K562 (cell line): ENCODE measurements around the gene HP1BP3. TPM values are rescaled to one million over a fixed set of nuclear protein-coding genes. Genes with fewer than 3 reads are reported as not detected.

Source experiments
- BDP1 ChIP-seq: IDR thresholded peaks from 3 replicates; pipeline ENCODE4 v1.6.1; 2011; ENCODE audit not compliant: insufficient read length, insufficient read depth
- CSDE1 ChIP-seq, 2 experiments: fragments of 450-650 bp; IDR thresholded peaks; 2 replicates each; pipeline ENCODE4 v1.6.1; 2016; ENCODE audit warnings: mild to moderate bottlenecking in 1 of 2
- CTBP1 ChIP-seq: fragments of 450-650 bp; IDR thresholded peaks from 2 replicates; pipeline ENCODE4 v1.6.1; 2016; ENCODE audit warnings: borderline replicate concordance
- GATAD2B ChIP-seq: fragments of 450-650 bp; IDR thresholded peaks from 2 replicates; pipeline ENCODE4 v1.6.1; 2017; ENCODE audit warnings: mild to moderate bottlenecking, borderline replicate concordance
- HDAC3 ChIP-seq: fragments of 450-650 bp; IDR thresholded peaks from 2 replicates; pipeline ENCODE4 v1.6.1; 2018; ENCODE audit warnings: borderline replicate concordance, mild to moderate bottlenecking, moderate library complexity; ENCODE audit not compliant: partially characterized antibody
- KDM5B ChIP-seq: fragments of 200-600 bp; sonication (generic); IDR thresholded peaks from 2 replicates; pipeline ENCODE4 v1.6.1; 2012; ENCODE audit warnings: low read depth, mild to moderate bottlenecking, moderate library complexity, low read length, control low read depth, inconsistent platforms; ENCODE audit not compliant: insufficient replicate concordance
- NR2F6 ChIP-seq: fragments of 450-650 bp; formaldehyde crosslinking; IDR thresholded peaks from 2 replicates; pipeline ENCODE4 v1.4.0; 2020; ENCODE audit warnings: mild to moderate bottlenecking
- POLR2AphosphoS5 ChIP-seq: IDR thresholded peaks from 2 replicates; pipeline ENCODE4 v1.6.1; 2011; ENCODE audit warnings: mild to moderate bottlenecking, low read depth, low read length, moderate library complexity; ENCODE audit not compliant: control insufficient read depth, insufficient read depth
- SIN3A ChIP-seq, 2 experiments: fragments of 150-350 bp in 1 of 2; IDR thresholded peaks; 2 replicates each; pipeline ENCODE4 v1.6.1; 2011 to 2016; ENCODE audit warnings: borderline replicate concordance in 2 of 2, low read depth in 2 of 2, low read length in 2 of 2, mild to moderate bottlenecking in 2 of 2, moderate library complexity in 2 of 2; ENCODE audit not compliant: control insufficient read depth in 1 of 2
- SMAD3 ChIP-seq: fragments of 450-650 bp; formaldehyde crosslinking; conservative IDR thresholded peaks from 2 replicates; pipeline ENCODE4 v1.4.0; 2020; ENCODE audit warnings: mild to moderate bottlenecking
- SOX6 ChIP-seq: fragments of 450-650 bp; IDR thresholded peaks from 2 replicates; pipeline ENCODE4 v1.6.1; 2014; ENCODE audit warnings: mild to moderate bottlenecking
- ZBTB17 ChIP-seq: fragments of 450-650 bp; formaldehyde crosslinking; IDR thresholded peaks from 2 replicates; pipeline ENCODE4 v1.4.0; 2020; ENCODE audit warnings: mild to moderate bottlenecking
- ZNF124 ChIP-seq: sonication (generic); formaldehyde crosslinking; IDR thresholded peaks from 2 replicates; pipeline ENCODE4 v1.8.1; 2022; ENCODE audit warnings: missing genetic modification reagents
- ZNF23 ChIP-seq: fragments of 250-450 bp; sonication (Bioruptor Pico); IDR thresholded peaks from 2 replicates; pipeline ENCODE4 v1.4.0; 2020; ENCODE audit warnings: mild to moderate bottlenecking
- ZNF695 ChIP-seq: fragments of 450-650 bp; formaldehyde crosslinking; IDR thresholded peaks from 2 replicates; pipeline ENCODE4 v1.4.0; 2020; ENCODE audit warnings: mild to moderate bottlenecking, moderate library complexity
- ZNF780A ChIP-seq: fragments of 250-450 bp; sonication (Bioruptor Pico); IDR thresholded peaks from 2 replicates; pipeline ENCODE4 v1.5.0; 2021; ENCODE audit warnings: mild to moderate bottlenecking
- polyA plus RNA-seq, 8 experiments: library from polyadenylated mRNA; depleted of rRNA in 4 of 8; stranded (reverse) in 5 of 8; unstranded in 3 of 8; fragments of >200 nt; fragmentation: Nextera tagmentation in 2 of 8; fragmentation: Illumina TruSeq in 1 of 8; extraction: Ambion mirVana in 2 of 8; extraction: Trizol in 1 of 8; gene quantifications; 2 replicates each; pipeline versions ENCODE4 v1.2.1 to v1.2.3, GENCODE V29; 2011 to 2014; ENCODE audit warnings: inconsistent platforms in 1 of 8, missing spikeins in 1 of 8
- total RNA-seq, 7 experiments: library from RNA; depleted of rRNA in 6 of 7; stranded (reverse); fragments of >200 nt in 6 of 7; fragmentation: Illumina TruSeq in 2 of 7; extraction: Trizol in 2 of 7; gene quantifications; 2 replicates each; pipeline versions ENCODE4 v1.2.1 to v1.2.3, GENCODE V29; 2011 to 2021; ENCODE audit warnings: low replicate concordance in 1 of 7
- TF ChIP-seq, protein P1 (sequence below), 2 experiments: fragments of 450-650 bp in 1 of 2; sonication (generic) in 1 of 2; formaldehyde crosslinking in 1 of 2; IDR thresholded peaks; 2 replicates each; pipeline versions ENCODE4 v1.7.1 to v1.9.0; 2016 to 2022; ENCODE audit warnings: inconsistent platforms in 1 of 2, mild to moderate bottlenecking in 1 of 2, missing genetic modification reagents in 1 of 2
- TF ChIP-seq, protein P2 (sequence below): fragments of 250-450 bp; sonication (Bioruptor Pico); IDR thresholded peaks from 2 replicates; pipeline ENCODE4 v1.8.0; 2021; ENCODE audit warnings: mild to moderate bottlenecking, moderate library complexity

HP1BP3 gene
- total and polyA plus RNA-seq, 9 of the 15 experiments (the other 6 are each of a cell fraction or from before 2014, with no cell fraction given): 57.3 to 513 (median 240) TPM

DNA sequence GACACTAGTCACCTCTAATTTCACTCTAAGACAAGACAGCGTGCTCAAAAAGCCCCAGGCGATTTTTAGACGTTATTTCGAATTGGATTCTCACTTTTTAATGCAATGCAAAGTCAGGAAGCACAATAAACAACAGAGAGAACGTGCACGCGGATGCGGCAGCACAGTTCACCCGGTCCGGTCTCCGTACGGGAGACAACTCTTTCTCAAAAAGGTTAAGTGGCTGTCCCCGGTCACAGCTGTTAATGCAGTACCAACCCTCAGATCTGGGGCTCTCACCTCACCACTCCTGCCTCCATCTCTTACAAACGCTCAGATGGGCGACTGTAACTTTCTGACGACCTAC, 1.2 kb downstream of the HP1BP3 start (continued):
- no peak for TF ChIP-seq SOX6
- no peak for TF ChIP-seq SMAD3 (CRISPR knock-in tag)
- no peak for TF ChIP-seq ZNF695 (CRISPR knock-in tag)
- no peak for TF ChIP-seq KDM5B
- no peak for TF ChIP-seq ZNF124 (CRISPR knock-in tag)
- TF ChIP-seq, protein P1, sequence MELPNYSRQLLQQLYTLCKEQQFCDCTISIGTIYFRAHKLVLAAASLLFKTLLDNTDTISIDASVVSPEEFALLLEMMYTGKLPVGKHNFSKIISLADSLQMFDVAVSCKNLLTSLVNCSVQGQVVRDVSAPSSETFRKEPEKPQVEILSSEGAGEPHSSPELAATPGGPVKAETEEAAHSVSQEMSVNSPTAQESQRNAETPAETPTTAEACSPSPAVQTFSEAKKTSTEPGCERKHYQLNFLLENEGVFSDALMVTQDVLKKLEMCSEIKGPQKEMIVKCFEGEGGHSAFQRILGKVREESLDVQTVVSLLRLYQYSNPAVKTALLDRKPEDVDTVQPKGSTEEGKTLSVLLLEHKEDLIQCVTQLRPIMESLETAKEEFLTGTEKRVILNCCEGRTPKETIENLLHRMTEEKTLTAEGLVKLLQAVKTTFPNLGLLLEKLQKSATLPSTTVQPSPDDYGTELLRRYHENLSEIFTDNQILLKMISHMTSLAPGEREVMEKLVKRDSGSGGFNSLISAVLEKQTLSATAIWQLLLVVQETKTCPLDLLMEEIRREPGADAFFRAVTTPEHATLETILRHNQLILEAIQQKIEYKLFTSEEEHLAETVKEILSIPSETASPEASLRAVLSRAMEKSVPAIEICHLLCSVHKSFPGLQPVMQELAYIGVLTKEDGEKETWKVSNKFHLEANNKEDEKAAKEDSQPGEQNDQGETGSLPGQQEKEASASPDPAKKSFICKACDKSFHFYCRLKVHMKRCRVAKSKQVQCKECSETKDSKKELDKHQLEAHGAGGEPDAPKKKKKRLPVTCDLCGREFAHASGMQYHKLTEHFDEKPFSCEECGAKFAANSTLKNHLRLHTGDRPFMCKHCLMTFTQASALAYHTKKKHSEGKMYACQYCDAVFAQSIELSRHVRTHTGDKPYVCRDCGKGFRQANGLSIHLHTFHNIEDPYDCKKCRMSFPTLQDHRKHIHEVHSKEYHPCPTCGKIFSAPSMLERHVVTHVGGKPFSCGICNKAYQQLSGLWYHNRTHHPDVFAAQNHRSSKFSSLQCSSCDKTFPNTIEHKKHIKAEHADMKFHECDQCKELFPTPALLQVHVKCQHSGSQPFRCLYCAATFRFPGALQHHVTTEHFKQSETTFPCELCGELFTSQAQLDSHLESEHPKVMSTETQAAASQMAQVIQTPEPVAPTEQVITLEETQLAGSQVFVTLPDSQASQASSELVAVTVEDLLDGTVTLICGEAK (IDR thresholded peaks at IDR 0.05): no peak
- TF ChIP-seq, protein P1 (CRISPR knock-in tag; IDR thresholded peaks at IDR 0.05): no peak
- no peak for TF ChIP-seq GATAD2B
- no peak for TF ChIP-seq ZNF23
- TF ChIP-seq SIN3A (IDR thresholded peaks at IDR 0.05; ENCODE audit: borderline replicate concordance in 2 of 2, control insufficient read depth in 1 of 2, low read depth in 2 of 2, low read length in 2 of 2): peak; percentile 33 to 66; a peak in 1 of 4 replicates
- TF ChIP-seq, protein P2, sequence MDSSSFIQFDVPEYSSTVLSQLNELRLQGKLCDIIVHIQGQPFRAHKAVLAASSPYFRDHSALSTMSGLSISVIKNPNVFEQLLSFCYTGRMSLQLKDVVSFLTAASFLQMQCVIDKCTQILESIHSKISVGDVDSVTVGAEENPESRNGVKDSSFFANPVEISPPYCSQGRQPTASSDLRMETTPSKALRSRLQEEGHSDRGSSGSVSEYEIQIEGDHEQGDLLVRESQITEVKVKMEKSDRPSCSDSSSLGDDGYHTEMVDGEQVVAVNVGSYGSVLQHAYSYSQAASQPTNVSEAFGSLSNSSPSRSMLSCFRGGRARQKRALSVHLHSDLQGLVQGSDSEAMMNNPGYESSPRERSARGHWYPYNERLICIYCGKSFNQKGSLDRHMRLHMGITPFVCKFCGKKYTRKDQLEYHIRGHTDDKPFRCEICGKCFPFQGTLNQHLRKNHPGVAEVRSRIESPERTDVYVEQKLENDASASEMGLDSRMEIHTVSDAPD (CRISPR knock-in tag): no peak
- TF ChIP-seq HDAC3: peak; percentile 38
- no peak for TF ChIP-seq CSDE1 (IDR thresholded peaks at IDR 0.05)
- TF ChIP-seq BDP1: no peak
- no peak for TF ChIP-seq POLR2AphosphoS5
- no peak for TF ChIP-seq ZNF780A (CRISPR knock-in tag)
- TF ChIP-seq ZBTB17 (CRISPR knock-in tag): no peak
- TF ChIP-seq NR2F6 (CRISPR knock-in tag): no peak
- no peak for TF ChIP-seq CTBP1
